ENCODE results near the gene EFEMP1.

- TF ChIP-seq CBFA2T2 (conservative IDR thresholded peaks at IDR 0.05) (no peak), ZNF224 (CRISPR knock-in tag; IDR thresholded peaks at IDR 0.05) (no peak), ZNF609 (CRISPR knock-in tag; IDR thresholded peaks at IDR 0.05; ENCODE audit: borderline replicate concordance) (no peak), KLF1 (tag; IDR thresholded peaks at IDR 0.05) (no peak), FOXA1 (IDR thresholded peaks at IDR 0.05; ENCODE audit: borderline replicate concordance) (no peak), TEAD4 (IDR thresholded peaks at IDR 0.05; ENCODE audit: low read length) (no peak), TEAD4 (CRISPR knock-in tag; IDR thresholded peaks at IDR 0.05; ENCODE audit: borderline replicate concordance) (no peak)
Measured at GRCh38 chr2:55965966-55966365, 42.4 kb upstream of the EFEMP1 start.

Measured in K562 (cell line).